Measurements from ENCODE around the gene GFRA4. TPM values are rescaled to one million over a fixed set of nuclear protein-coding genes. Genes with fewer than 3 reads are reported as not detected.
A peak's percentile ranks its signal among the peaks of the same experiment; 100 is the strongest.

Gene GFRA4
- total RNA-seq (2021), result not detected in 2 replicates
- long read RNA-seq, result 0 reads

GRCh38 chr20:3663031-3663701 is at the start of gene GFRA4:
Gene GFRA4, minus strand, starts transcription at chr20:3663399. Its CDS starts 0 bp downstream, at chr20:3663399.
- no peak within 1 kb of the TSS for H3K18ac ChIP-seq (ENCODE audit: insufficient read length, low read depth, low read length)

More at GRCh38 chr20:3663031-3663701, at the start of gene GFRA4:
- peaks cover 0 to 1% (median 0%) of the 10 kb centered on the region in 3 experiments; a peak in 2 of 7 replicates for H3K36me3 Mint-ChIP-seq (ENCODE audit: insufficient read depth in 1 of 3, low read depth in 3 of 3)
- peaks cover 10 to 17% of the 10 kb centered on the region in 2 experiments for H3K4me1 Mint-ChIP-seq
- H3K9me3 Mint-ChIP-seq, result peaks cover 8% of the 10 kb centered on the region in 2 experiments; a peak in 3 of 5 replicates
- Histone ChIP-seq H2BK12ac (ENCODE audit: insufficient read length, low read depth, low read length) (no peak within 1 kb of the TSS), H3K27me3 (ENCODE audit: insufficient read depth, low read length) (peaks cover 5% of the 10 kb centered on the region; the same call in 1 of the 2 replicates), H3K9ac (ENCODE audit: extremely low read depth, insufficient read length, low read length) (no peak within 1 kb of the TSS), H3K14ac (ENCODE audit: insufficient read depth, low read length) (no peak within 1 kb of the TSS), H3K4me1 (ENCODE audit: insufficient read depth, low read length) (no peaks in the 10 kb centered on the region; the same call in 1 of the 2 replicates), H2BK15ac (ENCODE audit: low read depth, low read length) (no peak within 1 kb of the TSS), H3K79me2 (ENCODE audit: insufficient read depth, low read length) (no peaks in the 10 kb centered on the region), H2AFZ (ENCODE audit: low read length) (no peak within 1 kb of the TSS), H3K79me1 (ENCODE audit: insufficient read depth, low read depth, low read length, poor library complexity, severe bottlenecking) (no peaks in the 10 kb centered on the region), H3K4me2 (ENCODE audit: insufficient read depth, insufficient read length, low read length) (no peak within 1 kb of the TSS), H3T11ph (ENCODE audit: low read length) (no peak within 1 kb of the TSS), H4K91ac (ENCODE audit: insufficient read length, low read depth, low read length) (no peak within 1 kb of the TSS), H3K56ac (ENCODE audit: insufficient read length, low read depth, low read length) (no peak within 1 kb of the TSS), H3K27ac (ENCODE audit: insufficient read length, low read depth, low read length) (no peak within 1 kb of the TSS), H2BK5ac (ENCODE audit: insufficient read length, low read length) (no peak within 1 kb of the TSS), H3K23me2 (ENCODE audit: insufficient read length, low read depth, low read length, poor library complexity, severe bottlenecking) (no peaks in the 10 kb centered on the region), H4K8ac (replicated peaks; ENCODE audit: insufficient read length, low read depth, low read length) (no peak within 1 kb of the TSS), H4K20me1 (ENCODE audit: control insufficient read depth, insufficient read depth, insufficient read length) (no peaks in the 10 kb centered on the region), H3K9me3 (ENCODE audit: control insufficient read depth, low read depth, low read length) (no peaks in the 10 kb centered on the region), H2BK20ac (ENCODE audit: low read depth, low read length, poor library complexity, severe bottlenecking) (no peak within 1 kb of the TSS), H3K23ac (ENCODE audit: insufficient read length, low read depth, low read length) (no peak within 1 kb of the TSS), H2AK5ac (ENCODE audit: insufficient read length, low read length) (no peak within 1 kb of the TSS), H3K4ac (ENCODE audit: low read depth, low read length) (no peak within 1 kb of the TSS), H2BK120ac (ENCODE audit: low read depth, low read length, poor library complexity, severe bottlenecking) (no peak within 1 kb of the TSS), H4K5ac (ENCODE audit: insufficient read length, low read depth, low read length) (no peak within 1 kb of the TSS)
- TF ChIP-seq CTCF (conservative IDR thresholded peaks at IDR 0.05), result no peak
- peak; percentile 86 for DNase-seq
- peak within 1 kb of the TSS in 1 of 3 experiments; percentile 74; a peak in 1 of 7 replicates for H3K27ac Mint-ChIP-seq
- peaks cover 56% of the 10 kb centered on the region for H3K27me3 Mint-ChIP-seq (ENCODE audit: low read depth)
- H3K4me3 Mint-ChIP-seq, result no peak within 1 kb of the TSS
- no CpG with 5 or more reads among the region's 19 CpGs for WGBS (ENCODE audit: extremely low coverage, insufficient read length, low lambda C conversion rate)
